SK-N-SH (cell line): ENCODE data around the gene SPAM1.

Experiments used
- EP300 ChIP-seq, 2 experiments: IDR thresholded peaks; 2 replicates each; pipeline versions ENCODE4 v1.4.0 to v1.6.1; 2012; ENCODE audit warnings: borderline replicate concordance in 1 of 2, low read depth in 1 of 2, low read length in 1 of 2
- EZH2phosphoT487 ChIP-seq: fragments of 200-600 bp; sonication (generic); IDR thresholded peaks from 2 replicates; pipeline ENCODE4 v1.6.1; 2017; ENCODE audit warnings: low read depth, mixed run types, mild to moderate bottlenecking, antibody characterized with exemption, moderate library complexity, borderline replicate concordance
- POLR2AphosphoS5 ChIP-seq: IDR thresholded peaks from 2 replicates; pipeline ENCODE4 v1.6.1; 2012; ENCODE audit warnings: low read depth, low read length
- RAD21 ChIP-seq: IDR thresholded peaks from 2 replicates; pipeline ENCODE4 v1.6.1; 2012; ENCODE audit warnings: mild to moderate bottlenecking, low read length
- RCOR1 ChIP-seq: fragments of 150-350 bp; IDR thresholded peaks from 2 replicates; pipeline ENCODE4 v1.6.1; 2017; ENCODE audit warnings: antibody characterized with exemption, low read length
- SMC3 ChIP-seq: IDR thresholded peaks from 2 replicates; pipeline ENCODE4 v1.6.1; 2012; ENCODE audit warnings: low read depth, low read length, improper control_type of control experiment
- YY1 ChIP-seq: IDR thresholded peaks from 2 replicates; pipeline ENCODE4 v1.4.0; 2012; ENCODE audit warnings: low read depth, mild to moderate bottlenecking
- TF ChIP-seq, protein P1 (sequence below): fragments of 200-600 bp; sonication (generic); IDR thresholded peaks from 2 replicates; pipeline ENCODE4 v1.6.1; 2017; ENCODE audit warnings: antibody characterized with exemption, mild to moderate bottlenecking, moderate library complexity
- TF ChIP-seq, protein P2 (sequence below): IDR thresholded peaks from 2 replicates; pipeline ENCODE4; 2012
- TF ChIP-seq, protein P3 (sequence below): IDR thresholded peaks from 2 replicates; pipeline ENCODE4 v1.4.0; 2012; ENCODE audit warnings: low read depth
- TF ChIP-seq, protein P4 (sequence below): IDR thresholded peaks from 2 replicates; pipeline ENCODE4 v1.6.1; 2012; ENCODE audit warnings: mild to moderate bottlenecking, low read depth, low read length, moderate library complexity
- TF ChIP-seq, protein P5 (sequence below): IDR thresholded peaks from 2 replicates; pipeline ENCODE4 v1.4.0; 2012; ENCODE audit warnings: low read depth, borderline replicate concordance

DNA sequence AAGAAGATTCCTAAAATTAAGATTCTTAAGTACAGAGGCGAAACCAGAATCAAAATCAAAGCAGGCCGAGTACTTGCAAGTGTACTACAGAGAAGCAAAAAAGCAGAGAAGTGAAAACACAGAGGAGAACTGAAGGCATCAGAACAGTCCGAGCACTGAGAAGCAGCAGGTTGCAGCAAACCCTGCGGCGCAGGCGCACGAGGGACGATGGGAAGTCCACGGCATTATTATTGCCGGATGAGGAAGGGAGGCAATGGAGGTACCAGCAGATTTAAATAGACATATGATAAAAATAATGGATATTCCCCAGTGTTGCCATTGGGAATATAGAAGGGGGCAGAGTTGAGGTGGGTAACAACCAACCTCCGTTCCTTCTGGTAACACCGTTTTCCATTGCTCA is 7.2 kb upstream of the SPAM1 start:
- TF ChIP-seq, protein P1, sequence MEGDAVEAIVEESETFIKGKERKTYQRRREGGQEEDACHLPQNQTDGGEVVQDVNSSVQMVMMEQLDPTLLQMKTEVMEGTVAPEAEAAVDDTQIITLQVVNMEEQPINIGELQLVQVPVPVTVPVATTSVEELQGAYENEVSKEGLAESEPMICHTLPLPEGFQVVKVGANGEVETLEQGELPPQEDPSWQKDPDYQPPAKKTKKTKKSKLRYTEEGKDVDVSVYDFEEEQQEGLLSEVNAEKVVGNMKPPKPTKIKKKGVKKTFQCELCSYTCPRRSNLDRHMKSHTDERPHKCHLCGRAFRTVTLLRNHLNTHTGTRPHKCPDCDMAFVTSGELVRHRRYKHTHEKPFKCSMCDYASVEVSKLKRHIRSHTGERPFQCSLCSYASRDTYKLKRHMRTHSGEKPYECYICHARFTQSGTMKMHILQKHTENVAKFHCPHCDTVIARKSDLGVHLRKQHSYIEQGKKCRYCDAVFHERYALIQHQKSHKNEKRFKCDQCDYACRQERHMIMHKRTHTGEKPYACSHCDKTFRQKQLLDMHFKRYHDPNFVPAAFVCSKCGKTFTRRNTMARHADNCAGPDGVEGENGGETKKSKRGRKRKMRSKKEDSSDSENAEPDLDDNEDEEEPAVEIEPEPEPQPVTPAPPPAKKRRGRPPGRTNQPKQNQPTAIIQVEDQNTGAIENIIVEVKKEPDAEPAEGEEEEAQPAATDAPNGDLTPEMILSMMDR: no peak
- TF ChIP-seq POLR2AphosphoS5: no peak
- TF ChIP-seq, protein P2, sequence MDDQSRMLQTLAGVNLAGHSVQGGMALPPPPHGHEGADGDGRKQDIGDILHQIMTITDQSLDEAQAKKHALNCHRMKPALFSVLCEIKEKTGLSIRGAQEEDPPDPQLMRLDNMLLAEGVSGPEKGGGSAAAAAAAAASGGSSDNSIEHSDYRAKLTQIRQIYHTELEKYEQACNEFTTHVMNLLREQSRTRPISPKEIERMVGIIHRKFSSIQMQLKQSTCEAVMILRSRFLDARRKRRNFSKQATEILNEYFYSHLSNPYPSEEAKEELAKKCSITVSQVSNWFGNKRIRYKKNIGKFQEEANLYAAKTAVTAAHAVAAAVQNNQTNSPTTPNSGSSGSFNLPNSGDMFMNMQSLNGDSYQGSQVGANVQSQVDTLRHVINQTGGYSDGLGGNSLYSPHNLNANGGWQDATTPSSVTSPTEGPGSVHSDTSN: no peak
- no peak for TF ChIP-seq RAD21
- TF ChIP-seq RCOR1: no peak
- TF ChIP-seq, protein P3, sequence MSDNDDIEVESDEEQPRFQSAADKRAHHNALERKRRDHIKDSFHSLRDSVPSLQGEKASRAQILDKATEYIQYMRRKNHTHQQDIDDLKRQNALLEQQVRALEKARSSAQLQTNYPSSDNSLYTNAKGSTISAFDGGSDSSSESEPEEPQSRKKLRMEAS: no peak
- TF ChIP-seq YY1: no peak
- TF ChIP-seq EZH2phosphoT487: no peak
- TF ChIP-seq, protein P4, sequence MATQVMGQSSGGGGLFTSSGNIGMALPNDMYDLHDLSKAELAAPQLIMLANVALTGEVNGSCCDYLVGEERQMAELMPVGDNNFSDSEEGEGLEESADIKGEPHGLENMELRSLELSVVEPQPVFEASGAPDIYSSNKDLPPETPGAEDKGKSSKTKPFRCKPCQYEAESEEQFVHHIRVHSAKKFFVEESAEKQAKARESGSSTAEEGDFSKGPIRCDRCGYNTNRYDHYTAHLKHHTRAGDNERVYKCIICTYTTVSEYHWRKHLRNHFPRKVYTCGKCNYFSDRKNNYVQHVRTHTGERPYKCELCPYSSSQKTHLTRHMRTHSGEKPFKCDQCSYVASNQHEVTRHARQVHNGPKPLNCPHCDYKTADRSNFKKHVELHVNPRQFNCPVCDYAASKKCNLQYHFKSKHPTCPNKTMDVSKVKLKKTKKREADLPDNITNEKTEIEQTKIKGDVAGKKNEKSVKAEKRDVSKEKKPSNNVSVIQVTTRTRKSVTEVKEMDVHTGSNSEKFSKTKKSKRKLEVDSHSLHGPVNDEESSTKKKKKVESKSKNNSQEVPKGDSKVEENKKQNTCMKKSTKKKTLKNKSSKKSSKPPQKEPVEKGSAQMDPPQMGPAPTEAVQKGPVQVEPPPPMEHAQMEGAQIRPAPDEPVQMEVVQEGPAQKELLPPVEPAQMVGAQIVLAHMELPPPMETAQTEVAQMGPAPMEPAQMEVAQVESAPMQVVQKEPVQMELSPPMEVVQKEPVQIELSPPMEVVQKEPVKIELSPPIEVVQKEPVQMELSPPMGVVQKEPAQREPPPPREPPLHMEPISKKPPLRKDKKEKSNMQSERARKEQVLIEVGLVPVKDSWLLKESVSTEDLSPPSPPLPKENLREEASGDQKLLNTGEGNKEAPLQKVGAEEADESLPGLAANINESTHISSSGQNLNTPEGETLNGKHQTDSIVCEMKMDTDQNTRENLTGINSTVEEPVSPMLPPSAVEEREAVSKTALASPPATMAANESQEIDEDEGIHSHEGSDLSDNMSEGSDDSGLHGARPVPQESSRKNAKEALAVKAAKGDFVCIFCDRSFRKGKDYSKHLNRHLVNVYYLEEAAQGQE: no peak
- TF ChIP-seq, protein P5, sequence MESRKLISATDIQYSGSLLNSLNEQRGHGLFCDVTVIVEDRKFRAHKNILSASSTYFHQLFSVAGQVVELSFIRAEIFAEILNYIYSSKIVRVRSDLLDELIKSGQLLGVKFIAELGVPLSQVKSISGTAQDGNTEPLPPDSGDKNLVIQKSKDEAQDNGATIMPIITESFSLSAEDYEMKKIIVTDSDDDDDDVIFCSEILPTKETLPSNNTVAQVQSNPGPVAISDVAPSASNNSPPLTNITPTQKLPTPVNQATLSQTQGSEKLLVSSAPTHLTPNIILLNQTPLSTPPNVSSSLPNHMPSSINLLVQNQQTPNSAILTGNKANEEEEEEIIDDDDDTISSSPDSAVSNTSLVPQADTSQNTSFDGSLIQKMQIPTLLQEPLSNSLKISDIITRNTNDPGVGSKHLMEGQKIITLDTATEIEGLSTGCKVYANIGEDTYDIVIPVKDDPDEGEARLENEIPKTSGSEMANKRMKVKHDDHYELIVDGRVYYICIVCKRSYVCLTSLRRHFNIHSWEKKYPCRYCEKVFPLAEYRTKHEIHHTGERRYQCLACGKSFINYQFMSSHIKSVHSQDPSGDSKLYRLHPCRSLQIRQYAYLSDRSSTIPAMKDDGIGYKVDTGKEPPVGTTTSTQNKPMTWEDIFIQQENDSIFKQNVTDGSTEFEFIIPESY: no peak
- TF ChIP-seq EP300 (IDR thresholded peaks at IDR 0.05; ENCODE audit: borderline replicate concordance in 1 of 2, low read depth in 1 of 2, low read length in 1 of 2): no peak
- TF ChIP-seq SMC3: no peak
